SK-N-SH (cell line): ENCODE data around the gene G6PC2. TPM values are rescaled to one million over a fixed set of nuclear protein-coding genes. Genes with fewer than 3 reads are reported as not detected.

Experiments used
- CTCF ChIA-PET: fragments of 300-600, 350-600 bp; formaldehyde crosslinking; extraction: SDS; loops from one replicate; lab custom pipeline; 2021; lab: Yijun Ruan, JAX
- POLR2A ChIA-PET: fragments of 350-600 bp; sonication (Branson Sonifier 250); formaldehyde crosslinking; extraction: SDS; loops from one replicate; lab custom pipeline; 2020; ENCODE audit warnings: antibody characterized with exemption, inconsistent platforms; lab: Yijun Ruan, JAX
- DNase-seq: peaks from one replicate; pipeline ENCODE4 v3.0.0; 2012
- H2AFZ ChIP-seq: fragments of 200-600 bp; sonication (generic); 2 replicates; pipeline ENCODE4 v1.8.1; 2016; ENCODE audit warnings: antibody characterized with exemption, mild to moderate bottlenecking, low read depth
- H3F3A ChIP-seq: fragments of 200-600 bp; sonication (generic); replicated peaks from 2 replicates; pipeline ENCODE3; 2016; ENCODE audit warnings: antibody characterized with exemption, mild to moderate bottlenecking; ENCODE audit not compliant: insufficient read depth
- H3K27ac ChIP-seq, 2 experiments: fragments of 200-500 bp in 1 of 2; fragments of 200-600 bp in 1 of 2; sonication (Bioruptor generic) in 1 of 2; sonication (generic), shearing (Covaris generic) in 1 of 2; 2 replicates each; pipeline versions ENCODE4 v1.5.1 to v1.6.1; 2014 to 2016; ENCODE audit warnings: low read depth in 2 of 2, inconsistent platforms in 1 of 2, low read length in 1 of 2, mild to moderate bottlenecking in 1 of 2, mixed read lengths in 1 of 2
- H3K27me3 ChIP-seq: fragments of 200-600 bp; sonication (generic), shearing (Covaris generic); 2 replicates; pipeline ENCODE4 v1.6.1; 2016; ENCODE audit warnings: mixed run types; ENCODE audit not compliant: insufficient read depth
- H3K36me3 ChIP-seq, 2 experiments: fragments of 200-500 bp in 1 of 2; fragments of 200-600 bp in 1 of 2; sonication (Bioruptor generic) in 1 of 2; sonication (generic) in 1 of 2; replicated peaks in 1 of 2; 2 replicates each; pipeline versions ENCODE3 to v1.5.1; 2014 to 2016; ENCODE audit warnings: low read length in 1 of 2, mild to moderate bottlenecking in 1 of 2; ENCODE audit not compliant: insufficient read depth in 2 of 2, control insufficient read depth in 1 of 2
- H3K4me1 ChIP-seq, 2 experiments: fragments of 200-500 bp in 1 of 2; fragments of 200-600 bp in 1 of 2; sonication (Bioruptor generic) in 1 of 2; sonication (generic), shearing (Covaris generic) in 1 of 2; 2 replicates each; pipeline versions ENCODE4 v1.5.1 to v1.6.1; 2014 to 2016; ENCODE audit warnings: low read depth in 1 of 2, low read length in 1 of 2, mixed run types in 1 of 2; ENCODE audit not compliant: insufficient read depth in 2 of 2, control insufficient read depth in 1 of 2
- H3K4me2 ChIP-seq: fragments of 200-600 bp; sonication (generic), shearing (Covaris generic); 2 replicates; pipeline ENCODE4 v1.6.1; 2017; ENCODE audit warnings: mixed run types
- H3K4me3 ChIP-seq, 2 experiments: fragments of 200-500 bp in 1 of 2; fragments of 200-600 bp in 1 of 2; sonication (Bioruptor generic) in 1 of 2; sonication (generic), shearing (Covaris generic) in 1 of 2; 2 replicates each; pipeline versions ENCODE4 v1.5.1 to v1.8.1; 2014 to 2016; ENCODE audit warnings: low read depth in 2 of 2, inconsistent platforms in 1 of 2, low read length in 1 of 2, mild to moderate bottlenecking in 1 of 2, mixed read lengths in 1 of 2, moderate library complexity in 1 of 2
- H3K79me2 ChIP-seq: fragments of 200-600 bp; sonication (generic); 2 replicates; pipeline ENCODE4 v1.8.1; 2017; ENCODE audit warnings: mild to moderate bottlenecking; ENCODE audit not compliant: insufficient read depth
- H3K9ac ChIP-seq: fragments of 200-600 bp; sonication (generic); 2 replicates; pipeline ENCODE4 v1.6.1; 2017; ENCODE audit warnings: mixed run types
- H3K9me2 ChIP-seq: fragments of 200-600 bp; sonication (generic); 2 replicates; pipeline ENCODE4 v1.6.1; 2017; ENCODE audit warnings: mixed run types
- H3K9me3 ChIP-seq: fragments of 200-600 bp; sonication (generic); 2 replicates; pipeline ENCODE4 v1.6.1; 2017; ENCODE audit warnings: mixed run types, mild to moderate bottlenecking, moderate library complexity
- H4K20me1 ChIP-seq: fragments of 200-600 bp; sonication (generic); 2 replicates; pipeline ENCODE4 v1.6.1; 2017; ENCODE audit warnings: mild to moderate bottlenecking, mixed run types; ENCODE audit not compliant: insufficient read depth
- CTCF ChIP-seq: fragments of 200-600 bp; sonication (generic); IDR thresholded peaks from 2 replicates; pipeline ENCODE4 v1.6.1; 2017; ENCODE audit warnings: antibody characterized with exemption, mild to moderate bottlenecking, moderate library complexity
- ELF1 ChIP-seq: IDR thresholded peaks from 2 replicates; pipeline ENCODE4 v1.4.0; 2012
- IRF3 ChIP-seq: fragments of 150-350 bp; IDR thresholded peaks from 2 replicates; pipeline ENCODE4 v1.6.1; 2016; ENCODE audit warnings: mild to moderate bottlenecking, low read depth, low read length
- NFIC ChIP-seq: IDR thresholded peaks from 2 replicates; pipeline ENCODE4 v1.4.0; 2012; ENCODE audit warnings: borderline replicate concordance
- NRF1 ChIP-seq: IDR thresholded peaks from 2 replicates; pipeline ENCODE4 v1.6.1; 2012; ENCODE audit warnings: low read depth, mild to moderate bottlenecking, low read length
- PBX3 ChIP-seq: IDR thresholded peaks from 2 replicates; pipeline ENCODE4; 2012
- POLR2AphosphoS5 ChIP-seq: IDR thresholded peaks from 2 replicates; pipeline ENCODE4 v1.6.1; 2012; ENCODE audit warnings: low read depth, low read length
- RCOR1 ChIP-seq: fragments of 150-350 bp; IDR thresholded peaks from 2 replicates; pipeline ENCODE4 v1.6.1; 2017; ENCODE audit warnings: antibody characterized with exemption, low read length
- RXRA ChIP-seq: IDR thresholded peaks from 2 replicates; pipeline ENCODE4 v1.4.0; 2012; ENCODE audit warnings: low read depth, mild to moderate bottlenecking, borderline replicate concordance
- SIN3A ChIP-seq: IDR thresholded peaks from 2 replicates; pipeline ENCODE4 v1.6.1; 2012; ENCODE audit warnings: low read depth, mild to moderate bottlenecking, low read length, moderate library complexity, borderline replicate concordance
- SMC3 ChIP-seq: IDR thresholded peaks from 2 replicates; pipeline ENCODE4 v1.6.1; 2012; ENCODE audit warnings: low read depth, low read length, improper control_type of control experiment
- TAF1 ChIP-seq: IDR thresholded peaks from 2 replicates; pipeline ENCODE4 v1.6.1; 2012; ENCODE audit warnings: low read depth, mild to moderate bottlenecking, low read length, moderate library complexity, borderline replicate concordance
- TEAD4 ChIP-seq: IDR thresholded peaks from 2 replicates; pipeline ENCODE4 v1.4.0; 2012; ENCODE audit warnings: mild to moderate bottlenecking, borderline replicate concordance; ENCODE audit not compliant: insufficient read depth
- USF1 ChIP-seq: IDR thresholded peaks from 2 replicates; pipeline ENCODE4 v1.4.0; 2012; ENCODE audit warnings: low read depth, borderline replicate concordance
- ZBTB33 ChIP-seq: IDR thresholded peaks from 2 replicates; pipeline ENCODE4 v1.4.0; 2012; ENCODE audit warnings: low read depth, borderline replicate concordance
- WGBS: methylation state at CpG from one replicate; pipeline ENCODE4 v1.1.6; 2017; ENCODE audit warnings: low lambda C conversion rate; 5-methylcytosine and 5-hydroxymethylcytosine counted together
- polyA plus RNA-seq, 3 experiments: library from polyadenylated mRNA; depleted of rRNA; stranded (reverse); fragments of >200 nt; gene quantifications; 2 replicates each; pipeline ENCODE4 v1.2.3, GENCODE V29; 2012
- TF ChIP-seq, protein P1 (sequence below): IDR thresholded peaks from 2 replicates; pipeline ENCODE4 v1.4.0; 2012; ENCODE audit warnings: low read depth
- TF ChIP-seq, protein P2 (sequence below): IDR thresholded peaks from 2 replicates; pipeline ENCODE4 v1.6.1; 2012; ENCODE audit warnings: mild to moderate bottlenecking, low read depth, low read length, moderate library complexity

The G6PC2 gene
- polyA plus RNA-seq, 1 of the 3 experiments (the other 2 are of a cell fraction) = not detected

DNA sequence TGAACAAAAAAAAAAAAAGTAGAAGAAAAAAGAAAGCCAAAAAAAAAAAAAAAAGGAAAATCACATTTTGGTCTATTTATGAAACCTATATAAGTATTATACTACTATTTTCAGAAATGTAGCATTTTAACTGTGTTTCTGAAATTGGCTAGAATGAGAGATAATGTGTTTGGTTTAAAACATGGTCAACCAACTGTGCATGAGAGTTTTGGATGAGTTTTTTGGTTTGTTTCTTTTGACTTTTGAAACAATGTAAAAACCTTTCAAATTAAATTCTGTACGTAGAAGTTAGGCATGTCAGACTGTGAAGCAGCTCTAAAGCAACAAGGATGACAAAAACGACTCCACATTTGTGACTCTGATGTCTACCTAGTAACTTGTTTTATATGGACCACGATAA, 45.5 kb upstream of the G6PC2 start (continued):
- TF ChIP-seq ZBTB33 (no peak), PBX3 (no peak), POLR2AphosphoS5 (no peak), RCOR1 (no peak), CTCF (no peak), SIN3A (no peak), RXRA (no peak), NFIC (no peak), NRF1 (no peak), IRF3 (no peak), USF1 (no peak)
- TF ChIP-seq, protein P1, sequence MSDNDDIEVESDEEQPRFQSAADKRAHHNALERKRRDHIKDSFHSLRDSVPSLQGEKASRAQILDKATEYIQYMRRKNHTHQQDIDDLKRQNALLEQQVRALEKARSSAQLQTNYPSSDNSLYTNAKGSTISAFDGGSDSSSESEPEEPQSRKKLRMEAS = no peak

GRCh38 chr2:168858146-168858545, 42.9 kb upstream of the G6PC2 start:
- DNase-seq = no peak
- no peaks in the 10 kb centered on the region for H3K36me3 ChIP-seq
- H3K4me2 ChIP-seq = no peak overlapping the region
- 88% methylated on average over 2 of the region's 2 CpGs for WGBS
- no peak overlapping the region for H3K9ac ChIP-seq
- H3K27me3 ChIP-seq = no peaks in the 10 kb centered on the region
- POLR2A ChIA-PET = no interaction called here
- no peaks in the 10 kb centered on the region for H3K9me2 ChIP-seq
- no peaks in the 10 kb centered on the region for H4K20me1 ChIP-seq
- H3K4me3 ChIP-seq = no peak overlapping the region
- no peaks in the 10 kb centered on the region for H3F3A ChIP-seq
- H3K4me1 ChIP-seq = no peaks in the 10 kb centered on the region
- no peak overlapping the region for H3K27ac ChIP-seq
- no peaks in the 10 kb centered on the region for H3K79me2 ChIP-seq
- CTCF ChIA-PET = no interaction called here
- H3K9me3 ChIP-seq = no peaks in the 10 kb centered on the region
- TF ChIP-seq PBX3 (no peak), SIN3A (no peak), ELF1 (no peak), TAF1 (no peak), SMC3 (no peak), TEAD4 (no peak)
- TF ChIP-seq, protein P2, sequence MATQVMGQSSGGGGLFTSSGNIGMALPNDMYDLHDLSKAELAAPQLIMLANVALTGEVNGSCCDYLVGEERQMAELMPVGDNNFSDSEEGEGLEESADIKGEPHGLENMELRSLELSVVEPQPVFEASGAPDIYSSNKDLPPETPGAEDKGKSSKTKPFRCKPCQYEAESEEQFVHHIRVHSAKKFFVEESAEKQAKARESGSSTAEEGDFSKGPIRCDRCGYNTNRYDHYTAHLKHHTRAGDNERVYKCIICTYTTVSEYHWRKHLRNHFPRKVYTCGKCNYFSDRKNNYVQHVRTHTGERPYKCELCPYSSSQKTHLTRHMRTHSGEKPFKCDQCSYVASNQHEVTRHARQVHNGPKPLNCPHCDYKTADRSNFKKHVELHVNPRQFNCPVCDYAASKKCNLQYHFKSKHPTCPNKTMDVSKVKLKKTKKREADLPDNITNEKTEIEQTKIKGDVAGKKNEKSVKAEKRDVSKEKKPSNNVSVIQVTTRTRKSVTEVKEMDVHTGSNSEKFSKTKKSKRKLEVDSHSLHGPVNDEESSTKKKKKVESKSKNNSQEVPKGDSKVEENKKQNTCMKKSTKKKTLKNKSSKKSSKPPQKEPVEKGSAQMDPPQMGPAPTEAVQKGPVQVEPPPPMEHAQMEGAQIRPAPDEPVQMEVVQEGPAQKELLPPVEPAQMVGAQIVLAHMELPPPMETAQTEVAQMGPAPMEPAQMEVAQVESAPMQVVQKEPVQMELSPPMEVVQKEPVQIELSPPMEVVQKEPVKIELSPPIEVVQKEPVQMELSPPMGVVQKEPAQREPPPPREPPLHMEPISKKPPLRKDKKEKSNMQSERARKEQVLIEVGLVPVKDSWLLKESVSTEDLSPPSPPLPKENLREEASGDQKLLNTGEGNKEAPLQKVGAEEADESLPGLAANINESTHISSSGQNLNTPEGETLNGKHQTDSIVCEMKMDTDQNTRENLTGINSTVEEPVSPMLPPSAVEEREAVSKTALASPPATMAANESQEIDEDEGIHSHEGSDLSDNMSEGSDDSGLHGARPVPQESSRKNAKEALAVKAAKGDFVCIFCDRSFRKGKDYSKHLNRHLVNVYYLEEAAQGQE = no peak
- TF ChIP-seq, all 33 proteins: peak for 0
- no peak overlapping the region for H2AFZ ChIP-seq
